GM12801 (cell line): ENCODE data around the gene TUBB4A.

ENCODE experiments used
- CTCF ChIP-seq: IDR thresholded peaks from one replicate; pipeline ENCODE4 v1.5.1; 2011; ENCODE audit warnings: control low read depth; ENCODE audit not compliant: insufficient read length; ENCODE audit errors: extremely low read depth

Gene TUBB4A

GRCh38 chr19:6482343-6482686 is 19.8 kb downstream of the TUBB4A start:
- TF ChIP-seq CTCF, result no peak

- TF ChIP-seq CTCF, result no peak
These were observed 20.4 kb downstream of the TUBB4A start, which contains the start of gene DENND1C for GRCh38 chr19:6481541-6482342. DENND1C (minus strand) TSS chr19:6481787; CDS start chr19:6481695, 92 bp downstream.

- TF ChIP-seq CTCF, result no peak
These were observed 21.2 kb downstream of the TUBB4A start for GRCh38 chr19:6480848-6481415.

- no peak for TF ChIP-seq CTCF
These were observed 22.2 kb downstream of the TUBB4A start for GRCh38 chr19:6479836-6480398.

- TF ChIP-seq CTCF, result no peak
These were observed 23.3 kb downstream of the TUBB4A start for GRCh38 chr19:6478815-6479214.

- no peak for TF ChIP-seq CTCF
These were observed 25.1 kb downstream of the TUBB4A start for GRCh38 chr19:6476896-6477431.

GRCh38 chr19:6476155-6476895 is 25.8 kb downstream of the TUBB4A start:
- no peak for TF ChIP-seq CTCF
